Large intestine (tissue), 3 donors: ENCODE results near the gene CHST14. TPM values are rescaled to one million over a fixed set of nuclear protein-coding genes. Genes with fewer than 3 reads are reported as not detected.

Source experiments
- DNase-seq, 2 donors: peaks; one replicate each; pipeline versions ENCODE4 v3.0.0 to v3.0.0-alpha.2; 2013
- H3K27ac ChIP-seq: one replicate; pipeline ENCODE4 v1.5.1; 2013; ENCODE audit warnings: low read length
- H3K27me3 ChIP-seq: 2 replicates; pipeline ENCODE4 v1.6.1; 2013; ENCODE audit warnings: low read length; ENCODE audit not compliant: control insufficient read depth, insufficient read depth
- H3K36me3 ChIP-seq: 2 replicates; pipeline ENCODE4 v1.6.1; 2013; ENCODE audit warnings: low read length; ENCODE audit not compliant: control insufficient read depth, insufficient read depth
- H3K4me1 ChIP-seq: one replicate; pipeline ENCODE4 v1.6.1; 2013; ENCODE audit warnings: low read length; ENCODE audit not compliant: control insufficient read depth, insufficient read depth
- H3K4me3 ChIP-seq: one replicate; pipeline ENCODE4 v1.5.1; 2013; ENCODE audit warnings: low read length
- H3K9me3 ChIP-seq: one replicate; pipeline ENCODE4 v1.6.1; 2013; ENCODE audit warnings: mild to moderate bottlenecking, low read depth, low read length, moderate library complexity; ENCODE audit not compliant: control insufficient read depth
- WGBS: methylation state at CpG from one replicate; pipeline ENCODE4 v1.1.5; 2013; ENCODE audit warnings: low lambda C conversion rate; ENCODE audit not compliant: insufficient coverage; 5-methylcytosine and 5-hydroxymethylcytosine counted together
- polyA plus RNA-seq: library from polyadenylated mRNA; unstranded; fragments of 120-200 nt; gene quantifications from one replicate; pipeline ENCODE4 v1.2.1, GENCODE V29; 2013

The CHST14 gene
- polyA plus RNA-seq, 1 donor: 12.5 TPM

DNA sequence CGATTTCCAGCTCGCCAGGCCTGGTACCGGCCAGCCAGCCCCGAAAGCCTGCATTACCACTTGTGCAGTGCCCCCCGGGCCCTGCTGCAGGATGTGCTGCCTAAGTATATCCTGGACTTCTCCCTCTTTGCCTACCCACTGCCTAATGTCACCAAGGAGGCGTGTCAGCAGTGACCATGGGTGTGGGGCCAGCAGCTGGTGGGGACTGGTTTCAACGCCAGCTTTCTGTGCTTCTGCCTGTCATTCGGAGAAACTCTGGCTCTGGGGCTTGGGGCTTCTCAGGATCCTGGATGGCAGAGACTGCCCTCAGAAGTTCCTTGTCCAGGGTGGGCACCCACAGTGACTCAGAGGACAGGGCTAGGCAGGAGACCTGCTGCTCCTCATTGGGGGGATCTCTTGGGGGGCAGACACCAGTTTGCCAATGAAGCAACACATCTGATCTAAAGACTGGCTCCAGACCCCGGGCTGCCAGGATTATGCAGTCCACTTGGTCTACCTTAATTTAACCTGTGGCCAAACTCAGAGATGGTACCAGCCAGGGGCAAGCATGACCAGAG, 1.5 kb downstream of the CHST14 start:
- WGBS: no CpG with 5 or more reads among the region's 9 CpGs
- Histone ChIP-seq H3K4me1 (peaks cover 14% of the 10 kb centered on the region), H3K4me3 (peak overlapping the region; percentile 72), H3K27me3 (no peaks in the 10 kb centered on the region), H3K27ac (no peak overlapping the region), H3K36me3 (peaks cover 11% of the 10 kb centered on the region), H3K9me3 (no peaks in the 10 kb centered on the region)
- no peak for DNase-seq

DNA sequence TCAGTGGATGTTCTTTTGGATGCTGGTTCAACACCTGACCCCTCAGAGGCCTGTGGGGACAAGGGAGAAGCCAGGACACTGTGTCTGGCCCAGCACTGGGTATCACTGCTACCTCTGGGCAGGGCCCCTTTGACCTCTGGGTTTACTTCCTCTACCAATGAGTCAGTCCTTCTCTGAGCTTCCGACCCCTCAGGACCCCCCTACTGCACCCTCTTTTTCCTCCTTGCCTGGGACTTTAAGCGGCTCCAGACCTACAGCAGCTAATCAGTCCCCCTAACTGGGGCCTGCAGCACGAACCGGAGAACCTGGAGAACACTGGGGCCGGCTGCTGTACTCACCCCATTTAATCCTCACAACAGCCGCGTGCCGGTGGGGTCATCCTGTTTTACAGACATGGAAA, 3.8 kb downstream of the CHST14 start:
- no peaks in the 10 kb centered on the region for H3K27me3 ChIP-seq
- no peak overlapping the region for H3K4me3 ChIP-seq
- DNase-seq: no peak
- peaks cover 14% of the 10 kb centered on the region for H3K4me1 ChIP-seq
- H3K36me3 ChIP-seq: no peaks in the 10 kb centered on the region
- no peaks in the 10 kb centered on the region for H3K9me3 ChIP-seq
- no CpG with 5 or more reads among the region's 8 CpGs for WGBS
- no peak overlapping the region for H3K27ac ChIP-seq

GRCh38 chr15:40477642-40478327, 7.0 kb downstream of the CHST14 start:
- H3K27ac ChIP-seq: no peak overlapping the region
- H3K27me3 ChIP-seq: no peaks in the 10 kb centered on the region
- H3K4me1 ChIP-seq: no peaks in the 10 kb centered on the region
- H3K4me3 ChIP-seq: no peak overlapping the region
- DNase-seq: no peak
- no peaks in the 10 kb centered on the region for H3K36me3 ChIP-seq
- H3K9me3 ChIP-seq: no peaks in the 10 kb centered on the region
- no CpG with 5 or more reads among the region's 5 CpGs for WGBS

DNA sequence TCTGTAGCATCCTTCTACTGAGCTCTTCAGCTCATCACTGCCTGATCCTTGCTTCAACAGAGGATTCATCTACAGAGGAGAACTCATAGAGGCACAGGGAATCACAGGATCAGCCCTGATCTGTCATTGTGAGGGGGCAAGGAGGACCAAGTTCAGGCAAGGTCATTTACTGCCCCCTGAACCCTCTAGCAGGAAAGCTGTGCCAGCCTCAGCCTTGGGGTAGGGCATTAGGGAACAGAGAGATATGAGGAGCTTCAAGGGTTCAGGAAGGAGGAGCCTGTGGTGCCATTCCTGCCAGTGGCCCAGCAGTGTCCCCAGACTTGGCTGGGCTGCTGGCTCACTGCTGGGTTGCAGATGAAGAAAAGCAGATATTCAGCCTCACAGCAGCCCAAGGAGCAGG, 8.2 kb downstream of the CHST14 start:
- H3K27ac ChIP-seq: no peak overlapping the region
- H3K9me3 ChIP-seq: no peaks in the 10 kb centered on the region
- no peak overlapping the region for H3K4me3 ChIP-seq
- no peaks in the 10 kb centered on the region for H3K27me3 ChIP-seq
- no peaks in the 10 kb centered on the region for H3K4me1 ChIP-seq
- H3K36me3 ChIP-seq: no peaks in the 10 kb centered on the region
- no peak for DNase-seq

- WGBS: 80% methylated on average over 1 of the region's 1 CpG
- H3K4me1 ChIP-seq: no peaks in the 10 kb centered on the region
- H3K9me3 ChIP-seq: no peaks in the 10 kb centered on the region
- no peak overlapping the region for H3K4me3 ChIP-seq
- H3K36me3 ChIP-seq: no peaks in the 10 kb centered on the region
- no peak for DNase-seq
- H3K27ac ChIP-seq: no peak overlapping the region
- no peaks in the 10 kb centered on the region for H3K27me3 ChIP-seq
Measured at GRCh38 chr15:40481341-40482074, 10.7 kb downstream of the CHST14 start.

- no CpG with 5 or more reads among the region's 2 CpGs for WGBS
- Histone ChIP-seq H3K4me1 (no peaks in the 10 kb centered on the region), H3K4me3 (no peak overlapping the region), H3K27ac (no peak overlapping the region), H3K36me3 (no peaks in the 10 kb centered on the region), H3K9me3 (no peaks in the 10 kb centered on the region), H3K27me3 (no peaks in the 10 kb centered on the region)
- DNase-seq: no peak
Measured at GRCh38 chr15:40483919-40484318, 13.1 kb downstream of the CHST14 start.

- no peak overlapping the region for H3K4me3 ChIP-seq
- H3K4me1 ChIP-seq: no peaks in the 10 kb centered on the region
- no peaks in the 10 kb centered on the region for H3K36me3 ChIP-seq
- H3K9me3 ChIP-seq: no peaks in the 10 kb centered on the region
- H3K27me3 ChIP-seq: no peaks in the 10 kb centered on the region
- no peak for DNase-seq
- WGBS: 66% methylated on average over 5 of the region's 36 CpGs
- no peak overlapping the region for H3K27ac ChIP-seq
Measured at GRCh38 chr15:40486066-40486770, 15.4 kb downstream of the CHST14 start.

DNA sequence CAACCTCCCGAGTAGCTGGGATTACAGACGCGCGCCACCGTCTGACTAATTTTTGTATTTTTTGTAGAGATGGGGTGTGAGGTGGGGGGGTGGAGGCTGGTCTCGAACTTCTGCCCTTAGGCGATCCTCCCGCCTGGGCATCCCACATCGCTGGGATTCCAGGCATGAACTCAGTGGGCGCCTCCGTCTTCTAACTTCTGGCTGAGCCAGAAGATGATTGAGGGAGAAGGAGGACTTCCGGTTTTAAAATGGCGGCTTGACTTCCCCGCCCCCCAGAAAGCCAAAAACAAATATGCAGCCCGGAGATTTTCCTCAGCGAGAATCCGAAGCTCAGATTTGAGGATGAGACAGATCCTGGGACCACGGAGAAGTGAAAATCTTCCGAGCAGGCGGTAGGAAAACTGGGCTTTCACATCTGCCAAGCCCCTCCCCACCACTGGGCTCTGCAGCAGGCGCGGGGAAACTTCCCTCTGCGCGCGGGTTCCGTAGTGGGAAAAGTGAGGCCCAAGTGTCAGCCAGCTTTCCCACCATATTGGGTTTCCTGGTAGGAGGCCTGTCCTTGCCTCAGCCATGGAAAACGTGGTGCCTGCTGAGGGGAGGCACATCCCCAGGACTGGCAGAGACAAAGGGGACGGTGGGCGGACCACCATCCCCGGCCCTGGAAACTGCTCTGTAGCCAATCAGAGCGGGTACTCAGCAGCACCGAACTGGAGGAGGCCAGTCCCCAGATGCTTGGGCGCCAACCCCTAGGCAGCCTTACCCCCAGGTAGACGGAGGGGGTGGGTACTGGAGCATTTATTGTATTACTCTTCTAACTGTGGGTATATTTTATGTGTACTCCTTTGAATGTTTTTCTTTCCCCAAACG, 17.3 kb downstream of the CHST14 start:
- no peaks in the 10 kb centered on the region for H3K27me3 ChIP-seq
- no peaks in the 10 kb centered on the region for H3K4me1 ChIP-seq
- H3K9me3 ChIP-seq: no peaks in the 10 kb centered on the region
- H3K36me3 ChIP-seq: no peaks in the 10 kb centered on the region
- H3K27ac ChIP-seq: no peak overlapping the region
- no peak overlapping the region for H3K4me3 ChIP-seq
- no peak for DNase-seq
- WGBS: 90% methylated on average over 4 of the region's 35 CpGs

- no peaks in the 10 kb centered on the region for H3K4me1 ChIP-seq
- H3K27me3 ChIP-seq: peaks cover 2% of the 10 kb centered on the region
- no peak overlapping the region for H3K4me3 ChIP-seq
- no peak for DNase-seq
- no peaks in the 10 kb centered on the region for H3K9me3 ChIP-seq
- no peak overlapping the region for H3K27ac ChIP-seq
- WGBS: 100% methylated on average over 1 of the region's 47 CpGs
- H3K36me3 ChIP-seq: no peaks in the 10 kb centered on the region
Measured at GRCh38 chr15:40489274-40490175, 18.7 kb downstream of the CHST14 start.
